Left renal pelvis (tissue), 4 donors: ENCODE results near the gene FGR. TPM values are rescaled to one million over a fixed set of nuclear protein-coding genes. Genes with fewer than 3 reads are reported as not detected.

Source experiments
- DNase-seq, 4 donors: peaks; one replicate each; pipeline ENCODE4 v3.0.0-alpha.2; 2013; ENCODE audit warnings: low read depth in 4 of 4, low spot score in 3 of 4
- polyA plus RNA-seq, 4 donors: library from polyadenylated mRNA; unstranded; fragments of 120-200 nt; gene quantifications; one replicate each; pipeline ENCODE4 v1.2.1, GENCODE V29; 2013; ENCODE audit not compliant: insufficient read length in 4 of 4

The FGR gene
- polyA plus RNA-seq, 4 donors = 1.2 to 2.8 (median 1.8) TPM

DNA sequence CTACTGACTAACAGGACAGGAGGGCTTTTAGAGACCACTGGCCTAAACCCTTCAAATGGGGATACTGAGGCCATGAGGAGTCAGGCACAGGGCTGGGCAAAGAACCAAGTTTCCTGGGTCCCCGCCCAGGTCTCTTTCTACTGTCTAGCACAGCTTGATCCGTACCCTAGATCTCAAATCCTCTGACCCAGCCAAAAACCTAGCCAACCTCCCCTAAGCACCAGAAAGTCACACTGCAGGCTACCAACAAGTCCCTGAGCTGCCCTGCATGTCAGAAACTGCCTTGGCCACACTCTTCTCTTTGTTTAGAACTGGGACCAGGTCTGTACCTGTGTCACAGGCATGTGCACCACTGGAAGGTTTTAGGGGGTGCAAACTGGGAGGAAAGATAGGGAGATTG lies 64.6 kb downstream of the FGR start:
- no peak for DNase-seq

DNA sequence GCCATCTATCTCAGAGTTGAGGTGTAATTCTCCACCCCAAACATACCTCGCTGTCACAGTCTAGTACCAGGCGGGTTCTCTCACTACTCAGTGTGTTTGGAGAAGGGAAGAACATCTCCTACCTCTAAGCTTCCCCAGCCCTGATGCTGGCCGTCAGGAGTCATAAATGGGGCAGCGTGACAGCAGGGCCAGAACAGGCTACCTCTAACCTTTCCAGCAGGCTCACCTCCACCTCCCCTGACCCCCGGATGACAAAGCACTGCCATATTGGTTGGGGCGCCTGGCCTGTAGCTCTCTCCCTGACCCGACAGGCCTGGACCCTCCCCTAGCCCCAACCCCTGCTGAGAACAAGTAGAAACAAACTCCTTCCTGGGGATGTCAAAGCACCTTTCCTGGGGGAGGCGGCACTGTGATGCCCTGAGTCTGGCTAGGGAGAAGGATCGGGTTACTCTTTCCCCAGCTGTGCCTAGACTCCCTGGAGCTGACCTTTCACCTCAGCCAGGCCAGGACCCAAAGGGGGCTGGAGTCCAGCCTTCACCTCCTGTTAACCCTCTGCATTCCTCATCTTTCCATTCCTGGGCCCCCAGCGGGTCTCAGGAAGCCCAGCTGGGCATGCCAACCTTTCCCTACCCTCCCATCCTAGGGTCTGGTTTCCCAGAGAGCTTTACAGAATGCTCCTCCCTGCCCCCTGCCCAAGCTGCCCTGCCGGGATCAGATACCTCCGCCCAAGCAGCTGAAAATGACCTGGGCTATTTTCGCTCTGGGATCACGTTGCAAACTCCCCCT lies 65.3 kb downstream of the FGR start:
- no peak for DNase-seq

DNA sequence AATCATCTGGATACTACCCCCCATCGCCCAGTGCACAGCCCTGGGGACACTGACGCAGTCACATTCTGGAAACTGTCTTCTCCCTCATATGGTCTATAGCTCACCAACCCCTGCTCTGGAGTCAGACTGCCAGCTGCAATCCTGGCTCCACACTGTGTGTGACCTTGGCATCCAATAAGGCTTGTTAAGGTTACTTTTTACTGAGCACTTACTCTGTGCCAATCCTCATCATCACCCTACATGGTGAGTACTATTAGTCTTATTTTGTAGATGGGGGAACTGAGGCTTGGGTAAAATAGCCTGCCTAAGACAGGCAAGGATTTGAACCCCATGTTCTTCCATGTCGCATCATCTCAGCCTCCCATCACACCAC lies 65.9 kb downstream of the FGR start:
- no peak for DNase-seq

DNA sequence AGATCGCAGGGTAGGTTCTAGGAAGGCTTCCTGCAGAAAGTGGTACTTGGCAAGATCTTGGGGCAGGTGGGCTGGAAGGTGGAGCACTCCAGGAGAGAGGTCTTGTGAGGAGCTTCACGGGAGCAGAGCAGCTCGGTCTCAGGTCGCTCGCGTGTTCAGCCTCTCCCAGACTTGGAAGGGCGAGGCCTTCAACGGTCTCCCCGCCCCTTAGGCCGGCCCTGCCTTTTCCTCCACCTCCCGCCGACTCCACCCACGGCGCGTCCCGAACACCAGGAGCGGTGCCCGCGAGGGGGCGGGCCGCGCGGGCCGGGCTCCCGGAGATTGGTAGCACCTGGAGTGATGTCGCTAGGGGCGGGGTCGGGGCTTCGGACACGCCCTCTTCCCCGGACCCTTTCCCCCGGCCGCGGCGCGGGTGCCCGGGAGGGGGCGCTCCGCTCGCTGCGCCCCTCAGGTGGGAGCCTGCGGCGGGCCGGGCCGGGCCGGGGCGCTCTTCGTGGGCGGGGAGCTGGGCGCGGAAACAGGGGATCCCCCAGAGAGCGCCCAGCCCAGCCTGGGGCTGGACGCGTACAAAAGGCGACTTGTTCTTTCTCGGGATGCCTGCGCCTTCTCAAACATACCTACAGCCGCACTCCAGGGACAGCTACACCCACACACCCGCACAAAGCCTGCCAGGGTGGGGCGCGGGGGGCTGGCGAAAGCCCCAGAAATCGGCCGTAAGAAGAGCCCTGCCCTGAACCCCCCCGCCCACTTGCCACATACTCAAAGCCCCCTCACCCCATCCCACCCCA lies 66.5 kb downstream of the FGR start:
- DNase-seq = peak in 3 of 4 donors; percentile 85 to 89 (median 86)

DNA sequence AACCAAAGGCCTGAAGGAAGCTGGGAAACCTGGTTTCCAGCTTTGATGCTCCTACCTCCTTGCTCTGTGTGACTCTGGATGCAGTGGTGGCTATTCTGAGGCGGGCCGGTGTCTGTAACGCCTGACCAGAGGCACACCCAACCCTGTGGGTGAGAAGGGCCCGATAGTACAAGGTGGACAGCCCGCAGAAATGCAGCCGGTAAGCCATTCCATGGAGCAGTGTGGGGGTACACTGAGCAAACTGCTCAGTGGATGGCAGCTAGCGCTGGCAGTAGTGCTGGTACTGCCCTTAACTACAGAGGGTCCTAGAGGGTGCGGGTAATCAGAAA lies 67.0 kb downstream of the FGR start:
- DNase-seq = no peak

DNA sequence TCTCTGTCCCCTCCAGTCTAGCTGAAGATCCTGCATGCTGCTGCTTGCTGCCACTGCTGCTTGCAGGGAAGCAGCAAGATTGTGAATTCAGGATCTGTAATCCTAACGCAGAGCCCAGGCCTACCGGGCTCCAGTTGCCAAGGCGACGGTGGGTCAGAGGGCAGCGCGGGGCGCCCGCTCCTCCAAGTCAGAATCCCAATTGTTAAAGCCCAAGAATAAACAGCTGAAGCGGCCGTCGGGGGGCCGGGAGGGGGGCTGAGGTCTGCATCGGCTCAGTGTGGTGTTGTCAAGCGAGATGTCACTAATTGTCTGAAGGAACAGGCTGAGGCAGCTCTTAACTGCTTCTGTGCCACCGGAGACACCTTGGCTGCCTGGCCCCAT lies 67.8 kb downstream of the FGR start:
- DNase-seq = no peak

DNA sequence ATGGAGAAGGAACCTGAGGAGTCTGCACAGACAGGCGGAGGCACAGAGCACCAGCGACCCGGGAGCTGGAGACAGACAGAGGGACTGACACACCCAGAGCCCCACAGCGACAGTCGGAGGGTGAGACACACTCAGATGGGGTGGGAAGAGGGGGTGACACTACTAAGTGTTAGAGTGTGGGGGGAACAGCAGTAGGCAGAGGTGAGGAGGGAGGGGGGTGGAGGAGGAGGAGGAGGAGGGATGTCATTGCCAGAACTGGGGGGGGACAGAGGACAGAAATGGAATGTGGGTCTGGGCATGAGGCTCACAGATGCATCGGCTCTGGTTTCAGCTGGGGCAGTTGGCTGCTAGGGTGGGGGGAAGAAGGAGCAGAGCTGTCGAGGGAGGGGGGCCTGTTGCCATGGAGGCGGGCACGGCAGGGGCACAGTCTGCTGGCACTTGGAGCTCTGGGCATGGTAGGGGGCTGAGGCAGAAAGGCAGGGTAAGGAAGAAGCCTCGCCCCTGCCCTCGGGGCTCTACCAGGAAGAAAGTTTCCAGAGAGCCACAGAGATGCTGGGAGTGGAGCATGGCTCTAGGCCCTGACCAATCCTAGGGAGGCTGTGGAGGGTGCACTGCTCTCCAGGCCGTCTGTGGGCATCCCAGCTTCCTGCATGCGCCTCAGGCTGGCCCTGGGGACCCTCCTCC lies 68.4 kb downstream of the FGR start:
- DNase-seq = no peak

DNA sequence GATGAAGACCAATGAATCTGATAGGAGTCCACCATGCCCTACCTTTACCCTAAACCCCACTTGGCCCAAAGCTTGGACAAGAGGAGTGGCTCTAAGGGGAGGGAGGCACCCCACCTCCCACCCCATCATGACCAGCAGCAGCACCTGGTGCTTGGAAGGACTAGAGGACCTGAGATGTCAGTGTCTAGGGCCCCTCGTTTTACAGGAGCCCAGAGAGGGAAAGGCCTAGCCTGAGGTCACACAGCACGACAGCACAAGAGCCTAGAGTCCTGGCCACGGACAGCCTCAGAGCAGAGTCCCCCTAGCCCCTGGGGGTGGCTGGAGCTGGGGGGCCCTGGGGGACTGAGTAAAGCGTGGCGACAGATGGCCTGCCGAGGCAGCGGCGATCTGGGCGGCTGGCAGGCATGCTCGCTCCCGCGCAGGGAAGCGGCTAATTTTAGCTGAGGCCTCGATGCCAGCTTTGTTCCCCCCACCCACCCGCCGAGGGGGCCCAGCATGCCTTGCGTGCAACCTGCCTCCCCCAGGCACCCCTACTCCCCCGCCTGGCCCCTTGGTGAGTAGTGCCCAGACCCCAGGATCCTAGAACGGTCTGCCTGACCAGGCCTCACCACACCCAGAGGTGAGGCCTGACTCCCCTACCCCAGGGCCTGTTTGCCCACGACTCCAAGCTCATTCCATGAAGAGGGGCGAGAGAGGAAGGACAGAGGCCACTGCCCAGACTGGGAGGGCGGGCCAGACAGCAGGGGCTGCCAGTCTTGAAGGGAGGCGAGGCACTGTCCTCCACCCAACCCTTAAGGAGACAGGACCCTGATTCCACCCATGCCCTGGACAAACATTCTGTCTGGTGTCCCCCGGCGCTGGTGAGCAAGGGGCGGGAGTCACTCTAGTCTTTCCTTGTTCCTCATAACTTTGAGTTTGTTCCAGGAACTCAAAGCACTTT lies 70.0 kb downstream of the FGR start:
- no peak for DNase-seq

DNA sequence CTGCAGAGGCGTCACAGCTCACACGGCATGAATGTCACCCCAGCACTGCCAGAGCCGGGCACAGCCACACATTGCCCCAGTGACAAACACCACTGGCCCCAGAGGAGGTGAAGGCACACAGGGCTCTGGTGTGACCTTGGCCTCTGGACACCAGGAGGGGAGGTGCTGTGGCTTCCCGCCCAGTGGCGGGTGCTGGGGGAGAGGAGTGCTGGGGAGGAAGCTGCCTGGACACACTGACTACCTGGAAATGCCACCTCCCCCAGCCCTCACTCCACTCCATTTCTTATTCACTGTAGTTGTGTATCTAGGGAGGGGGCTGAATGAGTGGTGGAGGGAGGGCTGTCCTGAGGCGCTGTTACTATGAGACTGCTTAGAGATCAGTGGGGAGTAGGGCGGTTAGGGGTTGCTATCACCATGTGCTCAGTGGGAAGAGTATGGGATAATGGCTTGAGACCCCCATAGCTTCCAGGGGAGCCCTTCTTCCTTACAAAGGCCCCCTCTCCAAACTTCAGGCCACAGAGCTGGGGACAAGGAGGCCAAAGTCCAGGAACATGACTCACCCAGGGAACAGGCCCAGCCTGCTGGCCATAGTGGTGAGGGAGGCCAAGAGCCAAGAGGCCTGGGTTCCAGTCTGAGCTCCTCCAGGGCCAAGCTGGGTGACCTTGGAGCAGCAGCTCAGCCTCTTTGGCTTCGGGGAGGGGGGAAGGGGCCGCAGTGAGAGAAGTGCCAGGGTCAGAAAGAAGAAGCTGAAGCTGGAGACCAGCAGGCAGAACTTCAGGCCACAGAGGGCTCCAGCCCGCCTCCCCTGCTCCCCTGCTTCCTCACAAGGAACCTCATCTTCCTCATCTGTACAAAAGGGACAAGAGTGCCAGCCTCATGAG lies 71.2 kb downstream of the FGR start:
- no peak for DNase-seq

DNA sequence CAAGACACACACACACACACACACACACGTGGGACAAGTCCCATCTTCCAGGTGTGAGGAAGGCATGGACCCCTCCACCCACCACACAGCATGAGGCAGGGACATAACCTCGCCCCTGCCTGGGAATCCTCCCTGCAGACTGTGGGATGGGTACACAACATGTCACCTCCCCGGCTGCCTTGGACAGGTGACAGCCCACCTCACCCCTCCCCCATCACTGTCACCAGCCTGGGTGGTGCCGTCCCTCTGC lies 71.7 kb downstream of the FGR start:
- no peak for DNase-seq

DNA sequence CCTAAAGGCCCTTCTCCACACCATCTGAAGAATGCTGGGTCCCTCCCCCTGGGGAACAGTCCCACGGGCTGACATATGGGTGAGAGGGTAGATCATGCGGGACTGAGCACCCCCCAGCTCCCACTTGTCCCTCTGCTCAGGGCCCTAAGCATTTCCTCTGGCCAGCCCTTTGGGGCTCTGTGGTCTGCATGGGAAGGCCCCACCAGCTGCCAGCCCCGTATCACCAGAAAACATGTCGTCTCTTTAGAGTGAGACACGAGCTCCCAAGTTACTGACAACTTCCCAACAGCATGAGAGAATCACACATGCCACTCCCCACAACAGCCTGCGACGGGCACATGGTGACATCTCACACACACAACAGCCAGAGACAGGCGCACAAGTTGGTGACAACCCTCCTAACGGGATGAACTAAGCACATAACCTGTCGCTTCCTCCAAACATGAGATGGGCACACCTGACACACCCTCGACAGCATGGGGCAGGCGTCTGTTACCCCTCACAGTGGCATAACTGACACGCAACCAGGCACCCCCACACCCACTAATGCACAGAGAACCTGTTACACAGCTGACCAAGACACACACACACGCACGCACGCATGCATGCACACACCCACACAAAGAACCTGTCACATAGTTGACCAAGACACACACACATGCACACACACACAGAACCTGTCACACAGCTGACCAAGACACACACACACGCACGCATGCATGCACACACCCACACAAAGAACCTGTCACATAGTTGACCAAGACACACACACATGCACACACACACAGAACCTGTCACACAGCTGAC lies 72.2 kb downstream of the FGR start:
- no peak for DNase-seq

Other genes starting within 250 kb of the FGR start
- gene GPR3, start 242.6 kb downstream of the FGR start, polyA plus RNA-seq = 1 to 10 TPM in 2 of 4 donors, under 1 TPM in 2; 0.60 to 1.8 (median 0.99) TPM
- gene WASF2, start 145.0 kb downstream of the FGR start, polyA plus RNA-seq = 100 to 1,000 TPM; 106 to 159 (median 139) TPM
- gene AHDC1, start 31.0 kb downstream of the FGR start, polyA plus RNA-seq = 10 to 100 TPM; 35.9 to 63.8 (median 52.3) TPM
- gene IFI6, start 37.0 kb upstream of the FGR start, polyA plus RNA-seq = 10 to 100 TPM; 21.6 to 53.3 (median 25.5) TPM
- gene FAM76A, start 90.8 kb upstream of the FGR start, polyA plus RNA-seq = 10 to 100 TPM; 11.9 to 16.7 (median 14.5) TPM
- 10 to 100 TPM; 45.7 to 53.0 (median 50.4) TPM for gene STX12, start 138.0 kb upstream of the FGR start, polyA plus RNA-seq
- gene PPP1R8, start 195.6 kb upstream of the FGR start, polyA plus RNA-seq = 10 to 100 TPM; 51.3 to 63.3 (median 55.7) TPM
- gene THEMIS2, start 237.4 kb upstream of the FGR start, polyA plus RNA-seq = 1 to 10 TPM; 3.4 to 4.2 (median 3.5) TPM